Measurements from ENCODE around the gene CLIC3. TPM values are rescaled to one million over a fixed set of nuclear protein-coding genes. Genes with fewer than 3 reads are reported as not detected.
"Not testable (repeated sequence)": the region's sequence is repeated elsewhere in the genome, so short reads cannot be mapped to it uniquely, and the experiment has no call there.

Gene CLIC3
- total RNA-seq, 3 donors from 2014 or later (not counting 1 experiment from before 2014, with no cell fraction given): 144 to 286 (median 161) TPM

GRCh38 chr9:137004285-137004684 lies 7.9 kb upstream of the CLIC3 start:
- H3K4me3 Mint-ChIP-seq; intact Hi-C loops (cut with micrococcal nuclease); H3K36me3 ChIP-seq (ENCODE audit: control insufficient read depth, insufficient read depth, low read length); ATAC-seq; H3K27me3 ChIP-seq (ENCODE audit: control insufficient read depth, insufficient read depth, low read length); H3K9me3 ChIP-seq (ENCODE audit: control insufficient read depth, insufficient read depth, low read length); H3K36me3 Mint-ChIP-seq; H3K27me3 Mint-ChIP-seq (ENCODE audit: low read depth in 2 of 2); H3K27ac ChIP-seq (ENCODE audit: low read length); H3K9me3 Mint-ChIP-seq; H3K4me3 ChIP-seq (ENCODE audit: low read length); DNase-seq: not testable (repeated sequence)
- H3K4me1 Mint-ChIP-seq: peaks cover 23 to 34% of the 10 kb centered on the region in 2 donors
- WGBS (ENCODE audit: insufficient coverage): 36% methylated on average over 16 of the region's 17 CpGs
- H3K4me1 ChIP-seq (ENCODE audit: control insufficient read depth, insufficient read depth, low read length): peaks cover 52% of the 10 kb centered on the region
- peak overlapping the region in 1 of 2 donors; percentile 37 for H3K27ac Mint-ChIP-seq
- TF ChIP-seq CTCF (IDR thresholded peaks at IDR 0.05): peak; percentile 66

- intact Hi-C loops (cut with micrococcal nuclease): no loop called here
- H3K27me3 ChIP-seq (ENCODE audit: control insufficient read depth, insufficient read depth, low read length): no peaks in the 10 kb centered on the region
- H3K36me3 ChIP-seq (ENCODE audit: control insufficient read depth, insufficient read depth, low read length): peaks cover under 1% of the 10 kb centered on the region
- H3K27ac ChIP-seq (ENCODE audit: low read length): no peak overlapping the region
- no peak overlapping the region for H3K4me3 ChIP-seq (ENCODE audit: low read length)
- H3K4me1 Mint-ChIP-seq: peaks cover 36 to 49% of the 10 kb centered on the region in 2 donors
- no peaks in the 10 kb centered on the region for H3K9me3 Mint-ChIP-seq
- no peak overlapping the region for H3K27ac Mint-ChIP-seq
- ATAC-seq: no peak
- H3K9me3 ChIP-seq (ENCODE audit: control insufficient read depth, insufficient read depth, low read length): no peaks in the 10 kb centered on the region
- no peak for TF ChIP-seq CTCF (IDR thresholded peaks at IDR 0.05)
- H3K36me3 Mint-ChIP-seq: no peaks in the 10 kb centered on the region
- 89% methylated on average over 10 of the region's 10 CpGs for WGBS (ENCODE audit: insufficient coverage)
- no peak overlapping the region for H3K4me3 Mint-ChIP-seq
- H3K4me1 ChIP-seq (ENCODE audit: control insufficient read depth, insufficient read depth, low read length): peaks cover 69% of the 10 kb centered on the region
- no peaks in the 10 kb centered on the region for H3K27me3 Mint-ChIP-seq (ENCODE audit: low read depth in 2 of 2)
- no peak for DNase-seq
Observed at GRCh38 chr9:137002646-137003041, 6.3 kb upstream of the CLIC3 start.

- Histone ChIP-seq H3K4me1 (ENCODE audit: control insufficient read depth, insufficient read depth, low read length) (peaks cover 75% of the 10 kb centered on the region), H3K36me3 (ENCODE audit: control insufficient read depth, insufficient read depth, low read length) (no peaks in the 10 kb centered on the region), H3K27me3 (ENCODE audit: control insufficient read depth, insufficient read depth, low read length) (no peaks in the 10 kb centered on the region), H3K9me3 (ENCODE audit: control insufficient read depth, insufficient read depth, low read length) (no peaks in the 10 kb centered on the region), H3K27ac (ENCODE audit: low read length) (no peak overlapping the region), H3K4me3 (ENCODE audit: low read length) (no peak overlapping the region)
- ATAC-seq (no peak), DNase-seq (no peak)
- intact Hi-C loops (cut with micrococcal nuclease): no loop called here
- WGBS (ENCODE audit: insufficient coverage): 94% methylated on average over 19 of the region's 20 CpGs
- TF ChIP-seq CTCF (IDR thresholded peaks at IDR 0.05): no peak
- Mint-ChIP-seq H3K36me3 (no peaks in the 10 kb centered on the region), H3K27me3 (ENCODE audit: low read depth in 2 of 2) (no peaks in the 10 kb centered on the region), H3K27ac (no peak overlapping the region), H3K4me1 (peaks cover 39 to 52% of the 10 kb centered on the region in 2 donors), H3K4me3 (no peak overlapping the region), H3K9me3 (no peaks in the 10 kb centered on the region)
Observed at GRCh38 chr9:137001857-137002645, 5.7 kb upstream of the CLIC3 start.
